ENCODE measurements around the gene CNTNAP5.

Gene CNTNAP5

DNA sequence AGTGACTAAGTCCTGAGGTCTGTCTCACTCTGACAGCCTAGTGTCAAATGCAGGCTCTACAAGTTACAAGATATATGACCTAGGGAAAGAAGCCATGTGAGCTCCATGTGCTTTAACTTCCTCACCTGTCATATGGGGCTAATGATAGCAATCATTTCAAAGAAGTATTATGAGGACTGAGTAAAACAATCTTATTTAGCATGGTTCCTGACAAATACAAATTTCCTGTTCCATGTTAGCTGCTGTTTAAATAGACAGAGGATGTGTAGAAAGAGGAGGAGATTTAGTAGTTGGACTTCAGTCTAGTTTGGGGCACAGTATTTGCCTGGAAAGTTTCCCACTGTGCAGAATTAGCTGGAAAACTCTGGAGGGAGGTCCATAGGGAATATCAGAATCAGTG, 545.8 kb downstream of the CNTNAP5 start:
- no peak for DNase-seq

DNA sequence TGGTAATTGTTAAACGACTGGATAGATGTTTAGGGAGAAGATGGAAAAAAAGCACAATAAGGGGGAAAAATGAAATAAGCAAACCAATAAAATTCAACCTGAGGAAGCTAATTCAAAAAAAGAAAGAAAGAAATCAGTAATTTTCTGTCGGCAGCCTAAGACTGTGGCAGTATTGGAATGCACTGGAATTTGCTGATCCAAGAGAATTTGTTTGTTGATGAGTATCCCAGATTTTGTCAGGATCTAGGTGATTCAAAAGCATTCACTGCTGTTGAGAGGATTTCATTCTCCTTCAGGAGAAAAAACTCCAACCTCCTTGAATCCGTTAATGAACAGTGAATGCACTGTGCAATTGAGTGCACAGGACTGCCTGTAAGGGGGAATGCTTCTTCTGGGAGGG, 546.7 kb downstream of the CNTNAP5 start:
- no peak for DNase-seq

DNA sequence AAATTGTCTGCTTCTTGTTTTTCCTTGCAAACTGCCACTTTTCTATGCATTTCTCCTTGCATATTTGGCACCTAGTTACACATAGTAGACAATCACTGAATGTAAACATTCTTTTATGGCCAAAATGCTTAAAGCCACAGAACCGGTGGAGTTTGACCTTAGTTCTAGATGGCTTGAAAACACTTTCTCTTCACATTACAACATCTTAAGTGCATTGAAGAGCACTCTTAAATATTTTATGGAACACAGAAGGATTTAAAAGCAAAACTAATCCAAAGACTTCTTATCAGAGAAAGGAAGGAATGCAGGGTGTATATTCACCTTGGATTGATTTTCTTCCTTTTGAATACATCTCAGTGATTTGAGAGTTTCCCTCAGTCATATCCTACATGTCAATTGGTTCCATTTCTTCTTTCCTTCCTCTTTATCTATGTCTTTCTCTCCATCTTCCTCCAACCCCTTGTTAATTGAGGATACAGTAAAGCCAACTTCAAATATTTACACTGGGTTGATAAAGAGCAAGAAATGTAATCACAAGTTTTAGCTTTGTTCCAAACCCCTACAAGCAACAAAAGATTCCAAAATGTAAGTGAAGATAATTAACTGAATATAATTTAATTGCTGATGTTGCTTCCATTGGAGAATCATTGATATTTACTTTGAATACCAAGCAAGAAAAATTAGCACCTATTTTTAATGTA, 548.0 kb downstream of the CNTNAP5 start:
- no peak for DNase-seq

DNA sequence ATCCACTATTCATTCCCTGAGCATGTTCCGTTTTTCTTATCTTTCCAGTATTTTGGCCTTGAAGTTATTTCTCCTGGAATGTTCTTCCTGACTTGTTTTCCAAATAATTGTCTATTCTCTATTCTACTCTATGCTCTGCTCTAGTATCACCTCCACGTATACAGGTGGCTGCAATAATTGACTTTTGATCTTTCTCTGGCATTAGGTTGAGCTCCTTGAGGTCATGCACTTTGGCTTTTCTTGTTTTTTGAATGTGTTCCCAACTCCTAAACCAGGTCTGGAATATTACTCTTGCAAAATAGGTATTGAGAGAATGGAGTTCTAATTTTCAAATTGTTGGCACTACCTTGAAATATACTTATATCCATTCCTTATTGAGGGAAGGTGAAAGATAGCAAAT, 550.4 kb downstream of the CNTNAP5 start:
- no peak for DNase-seq

DNA sequence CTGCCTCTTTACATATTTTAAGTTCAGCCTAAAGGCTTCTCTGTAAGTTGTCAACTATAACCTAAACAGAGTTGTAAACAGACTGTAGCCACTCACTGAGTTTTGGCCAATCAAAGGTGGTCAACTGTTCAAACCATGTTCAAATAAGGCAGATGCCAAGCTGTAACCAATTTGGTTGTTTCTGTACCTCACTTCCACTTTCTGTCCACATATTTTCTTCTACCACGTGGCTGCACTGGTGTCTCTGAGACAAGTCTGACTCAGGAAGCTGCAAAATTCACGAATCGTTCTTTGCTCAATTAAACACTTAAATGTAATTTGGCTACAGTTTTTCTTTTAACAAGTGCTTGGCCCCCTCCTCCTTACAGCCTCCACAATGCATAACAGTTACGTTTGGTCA, 555.2 kb downstream of the CNTNAP5 start:
- DNase-seq: no peak

DNA sequence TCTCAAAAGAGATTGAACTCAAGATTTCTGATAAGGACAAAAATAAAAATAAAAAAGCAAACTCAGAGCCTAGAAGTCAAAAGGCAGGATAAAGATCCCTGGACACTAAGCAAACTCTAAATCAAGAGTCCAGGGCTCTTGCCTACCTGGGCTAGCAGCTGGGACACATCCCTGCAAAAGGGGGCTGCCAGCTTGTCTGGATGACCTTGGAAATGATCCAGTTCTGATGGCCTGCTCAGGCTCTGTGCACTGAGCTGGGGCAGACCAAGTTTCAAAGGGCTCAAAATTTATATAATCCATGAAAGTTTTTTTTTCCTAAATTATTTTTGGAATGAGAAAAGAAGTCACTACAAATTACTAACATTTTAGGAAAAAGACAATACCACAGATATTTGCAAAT, 557.3 kb downstream of the CNTNAP5 start:
- DNase-seq: no peak

DNA sequence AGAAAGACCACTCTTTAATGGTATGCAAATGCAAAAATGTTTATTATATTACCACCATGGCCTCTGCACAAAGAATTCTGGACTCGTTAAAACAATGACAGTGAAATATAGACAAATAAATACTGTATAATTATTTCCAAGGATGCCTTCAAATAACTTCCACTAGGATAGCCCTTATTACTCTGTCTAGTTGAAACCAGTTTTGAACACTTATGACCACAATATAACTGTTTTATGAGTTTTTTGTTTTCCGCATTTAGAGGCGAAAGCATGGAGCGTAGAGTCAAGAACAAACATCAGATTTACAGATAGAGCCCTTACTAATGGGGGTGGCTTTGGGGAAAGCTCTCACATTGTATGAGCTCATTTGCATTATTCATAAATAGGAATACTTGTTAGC, 559.5 kb downstream of the CNTNAP5 start:
- DNase-seq: no peak

DNA sequence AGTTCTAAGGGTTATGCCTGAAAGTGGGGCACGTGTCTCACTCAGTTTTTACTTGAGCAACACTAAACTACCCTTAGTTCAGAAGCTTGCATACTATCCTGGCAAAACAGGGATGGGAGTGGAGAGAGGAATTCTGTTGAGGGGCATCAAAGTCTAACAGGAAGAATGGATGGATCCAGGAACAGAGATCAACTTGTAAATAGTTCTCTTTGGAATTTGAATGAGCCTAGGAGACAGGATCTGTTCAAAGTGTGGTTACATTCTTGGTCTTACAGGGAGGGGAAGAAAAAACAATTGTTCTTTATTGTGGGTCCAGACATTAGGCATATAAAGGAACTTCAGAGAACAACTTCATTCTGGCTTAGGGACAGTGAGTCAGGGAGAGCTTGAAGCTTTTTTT, 560.2 kb downstream of the CNTNAP5 start:
- DNase-seq: no peak

DNA sequence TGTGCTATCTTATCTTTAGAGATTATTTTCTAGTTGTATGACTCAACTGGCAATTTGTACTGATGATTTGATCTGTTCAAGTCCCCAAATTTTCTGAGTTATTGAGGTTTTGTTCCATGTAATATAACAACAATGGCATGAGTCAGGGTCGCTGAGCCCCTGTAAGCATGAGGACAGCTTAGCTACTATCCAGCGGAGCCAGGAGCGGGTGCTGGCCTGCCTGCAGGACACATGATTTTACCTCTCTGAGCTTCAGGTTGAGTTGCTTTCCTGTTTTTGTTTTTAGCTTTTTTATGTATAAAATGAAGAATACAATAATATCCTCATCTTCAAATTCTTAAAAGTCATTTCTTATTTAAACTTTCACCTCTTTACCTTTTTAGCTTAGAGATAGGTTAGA, 561.1 kb downstream of the CNTNAP5 start:
- DNase-seq: no peak

DNA sequence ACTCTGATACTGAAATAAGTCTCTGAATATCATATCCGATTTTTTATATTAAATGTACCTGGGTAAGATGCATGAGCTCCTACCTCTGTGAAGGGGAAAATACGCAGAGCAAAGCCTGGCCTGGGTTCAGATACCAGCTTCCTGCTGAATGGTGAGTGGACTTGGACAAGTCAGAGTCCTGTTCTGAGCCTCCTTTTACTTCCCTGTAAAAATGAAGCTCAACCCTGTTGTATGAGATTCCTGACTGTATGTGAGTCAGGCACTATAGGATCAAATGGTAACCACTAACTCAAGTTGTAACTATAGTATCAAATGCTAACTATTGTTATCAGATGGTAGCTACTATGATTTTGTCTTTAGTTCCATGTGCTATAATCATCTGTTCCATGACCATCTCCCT, 561.7 kb downstream of the CNTNAP5 start:
- no peak for DNase-seq

DNA sequence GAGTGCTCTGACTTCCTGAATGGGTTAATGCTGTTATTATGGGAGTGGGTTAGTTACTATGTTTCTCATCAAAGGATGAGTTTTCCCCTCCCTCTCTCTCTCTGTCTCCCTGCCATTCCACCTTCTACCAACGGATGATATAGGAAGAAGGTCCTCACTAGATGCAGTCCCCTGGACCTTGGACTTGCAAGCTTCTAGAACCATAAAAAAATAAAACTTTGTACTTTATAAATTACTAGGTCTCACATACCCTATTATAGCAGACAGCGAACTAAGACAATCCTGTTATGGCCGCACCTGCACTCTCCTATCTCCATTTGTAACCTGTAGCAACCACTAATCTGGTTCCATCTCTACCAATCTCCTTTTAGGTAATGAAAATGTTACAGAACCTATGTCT, 564.9 kb downstream of the CNTNAP5 start:
- no peak for DNase-seq

DNA sequence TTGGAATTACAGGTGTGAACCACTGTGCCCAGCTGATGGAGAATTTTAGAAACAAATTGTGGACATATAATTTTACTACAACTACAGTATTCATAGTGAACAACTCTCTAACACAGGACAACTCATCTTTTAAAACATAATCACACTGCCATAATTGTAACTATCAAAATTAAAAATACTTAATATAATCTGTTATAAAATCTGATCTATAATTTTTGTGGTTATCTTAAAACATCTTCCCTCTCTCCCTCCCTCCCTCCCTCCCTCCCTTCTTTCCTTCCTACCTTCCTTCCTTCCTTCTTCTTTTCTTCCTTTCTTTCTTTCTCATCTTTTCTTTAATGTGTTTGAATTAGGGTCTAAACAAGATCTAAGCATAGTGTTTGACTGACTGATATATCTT, 577.7 kb downstream of the CNTNAP5 start:
- no peak for DNase-seq

DNA sequence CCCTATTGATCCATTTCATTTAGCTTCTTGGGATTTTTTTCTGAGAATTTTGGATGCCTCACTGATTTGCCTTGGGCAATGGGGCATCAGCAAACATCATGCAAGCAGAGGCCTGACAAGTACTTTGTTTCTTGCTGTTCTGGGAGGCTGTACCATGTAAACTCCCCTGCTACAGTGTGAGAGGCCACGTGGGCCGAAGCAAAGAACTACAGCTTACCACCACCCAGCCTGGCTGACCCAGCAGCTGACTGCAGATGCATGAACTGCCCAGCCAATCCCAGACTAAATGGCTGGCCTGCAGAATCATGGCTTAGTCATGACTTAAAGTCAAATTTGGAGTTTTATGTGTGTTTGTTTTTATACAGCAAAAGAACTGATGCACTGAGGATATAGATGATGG, 579.9 kb downstream of the CNTNAP5 start:
- no peak for DNase-seq

DNA sequence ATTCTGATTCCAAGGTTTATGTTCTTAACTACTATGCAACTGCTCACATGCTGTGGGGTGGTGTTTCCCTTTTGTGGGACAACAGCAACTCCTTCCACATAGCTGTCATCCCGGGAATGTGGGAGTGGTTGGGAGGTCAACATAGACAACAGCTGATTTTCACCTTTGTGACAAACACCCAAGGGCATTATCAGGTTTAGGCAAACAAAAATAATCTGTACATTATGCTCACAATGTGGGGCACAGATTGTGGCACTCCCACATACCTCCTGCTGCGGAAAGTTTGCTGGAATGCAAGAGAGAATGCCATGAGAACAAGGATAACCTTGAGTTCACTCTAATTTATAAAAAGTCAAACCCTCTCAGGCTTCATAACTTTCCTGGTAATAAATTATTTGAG, 582.6 kb downstream of the CNTNAP5 start:
- DNase-seq: no peak

DNA sequence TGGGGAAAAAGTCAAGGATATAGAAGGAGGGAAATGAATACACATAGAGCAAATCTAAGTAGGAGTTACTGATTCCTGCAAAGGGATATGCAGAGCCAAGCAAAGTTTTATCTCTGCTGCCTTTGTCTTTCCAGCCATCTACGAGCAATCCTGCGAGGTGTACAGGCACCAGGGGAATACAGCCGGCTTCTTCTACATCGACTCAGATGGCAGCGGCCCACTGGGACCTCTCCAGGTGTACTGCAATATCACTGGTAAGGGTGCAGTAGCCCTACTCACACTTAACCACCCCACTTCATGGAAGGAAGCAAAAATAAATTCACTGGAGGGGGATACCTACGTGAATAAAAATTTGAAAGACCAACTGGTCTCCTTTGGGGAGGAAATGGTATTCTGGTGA, 584.6 kb downstream of the CNTNAP5 start:
- DNase-seq: no peak

DNA sequence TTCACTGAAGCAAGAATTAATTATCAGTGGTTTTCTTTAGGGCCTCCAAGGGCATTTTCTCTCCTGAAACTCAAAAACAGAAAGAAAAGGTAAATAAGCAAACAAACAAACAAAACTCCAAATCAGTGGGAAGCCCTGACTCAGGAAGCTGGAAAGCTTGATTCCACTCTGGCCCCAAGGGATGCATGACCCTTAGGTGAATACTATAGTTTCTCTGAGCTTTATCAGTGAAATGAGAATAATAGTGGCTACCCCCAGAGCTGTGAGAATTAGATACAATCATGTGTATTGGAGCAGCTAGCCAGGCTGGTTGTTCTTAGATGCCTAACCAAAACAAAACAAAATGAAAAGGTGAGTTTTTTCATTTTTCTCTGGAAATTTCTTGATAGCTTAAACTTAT, 585.1 kb downstream of the CNTNAP5 start:
- no peak for DNase-seq

DNA sequence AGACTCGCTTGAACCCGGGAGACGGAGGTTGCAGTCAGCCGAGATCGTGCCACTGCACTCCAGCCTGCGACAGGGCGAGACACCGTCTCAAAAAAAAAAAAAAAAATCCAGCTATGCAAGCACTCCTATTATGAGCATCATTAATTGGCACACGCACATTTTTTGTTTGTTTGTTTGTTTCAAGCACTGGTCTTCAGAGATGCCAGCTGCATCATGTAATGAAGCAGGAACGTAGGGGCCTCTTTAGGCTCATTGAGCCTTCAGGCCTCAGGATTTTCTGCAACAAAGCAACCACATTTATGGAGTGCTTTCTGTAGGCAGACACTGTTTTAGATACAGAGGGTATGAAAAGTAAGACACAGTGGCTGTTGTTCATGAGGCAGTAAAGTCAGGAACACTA, 585.8 kb downstream of the CNTNAP5 start:
- no peak for DNase-seq

DNA sequence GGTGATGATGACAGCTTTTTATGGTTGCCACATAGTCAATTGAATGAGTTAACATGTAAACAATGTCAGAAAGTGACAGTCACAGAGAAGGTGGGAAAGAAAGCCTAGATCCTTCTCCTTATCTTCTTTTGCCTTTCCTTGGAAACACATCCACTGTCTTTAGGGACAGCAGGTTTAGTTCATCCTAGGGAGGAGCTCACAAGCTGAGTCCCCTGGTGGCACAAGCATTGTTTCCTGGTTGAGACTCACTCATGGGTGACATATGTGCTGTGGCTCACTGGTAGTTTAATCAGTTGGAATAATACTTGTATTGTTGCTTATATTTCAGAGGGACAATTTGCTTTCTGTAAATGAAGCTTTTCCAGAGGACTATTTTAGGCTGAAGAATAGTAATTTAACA, 598.5 kb downstream of the CNTNAP5 start:
- no peak for DNase-seq

DNA sequence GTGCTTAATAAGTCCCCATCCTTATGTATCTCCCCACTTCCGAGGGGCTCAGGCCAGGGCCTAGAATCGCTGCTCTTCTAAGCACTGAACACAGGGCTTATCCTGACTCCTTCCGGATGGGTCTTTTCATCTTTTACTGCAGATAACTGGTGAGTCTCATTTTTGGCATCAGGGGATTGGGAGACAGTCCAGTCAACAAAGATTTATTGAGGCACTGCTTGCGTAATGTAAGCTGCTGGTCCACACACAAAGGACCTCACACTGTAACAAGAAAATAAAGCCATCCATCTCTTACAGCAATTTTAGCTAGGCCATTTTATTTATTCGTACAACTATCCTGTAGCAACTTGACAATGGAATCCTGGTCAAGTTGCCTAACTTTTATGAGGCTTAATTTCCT, 600.5 kb downstream of the CNTNAP5 start:
- no peak for DNase-seq

DNA sequence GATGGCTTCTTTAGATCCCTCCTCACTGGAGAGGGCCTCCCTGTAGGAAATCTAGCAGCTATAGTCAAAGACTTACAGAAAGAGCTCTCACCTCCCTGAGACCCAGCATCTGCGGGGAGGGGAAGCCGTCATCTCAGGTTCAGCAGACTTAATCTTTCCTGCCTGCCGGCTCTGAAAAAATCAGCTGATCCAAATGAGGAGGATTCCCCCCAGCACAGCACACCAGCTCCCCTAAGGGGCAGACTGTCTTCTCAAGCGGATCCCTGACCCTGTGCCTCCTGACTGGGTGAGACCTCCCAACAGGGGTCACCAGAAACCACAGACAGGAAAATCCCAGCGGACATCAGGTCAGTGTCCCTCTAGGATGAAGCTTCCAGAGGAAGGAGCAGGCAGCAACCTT, 601.9 kb downstream of the CNTNAP5 start:
- no peak for DNase-seq

DNA sequence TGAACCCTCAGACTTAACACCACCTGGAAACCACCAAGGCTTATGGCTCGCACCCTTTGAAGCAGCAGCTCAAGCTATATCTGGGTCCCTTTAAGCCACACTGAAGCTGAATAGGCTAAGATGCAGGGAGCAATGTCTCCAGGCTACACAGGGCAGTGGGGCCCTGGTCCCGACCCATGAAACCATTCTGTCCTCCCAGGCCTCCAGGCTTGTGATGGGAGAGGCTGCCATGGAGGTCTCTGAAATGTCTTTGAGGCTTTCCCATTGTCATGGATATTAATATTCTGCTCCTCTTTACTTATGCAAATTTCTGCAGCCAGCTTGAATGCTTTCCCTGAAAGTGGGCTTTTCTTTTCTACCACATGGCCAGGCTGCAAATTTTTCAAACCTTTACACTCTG, 608.7 kb downstream of the CNTNAP5 start:
- DNase-seq: no peak

DNA sequence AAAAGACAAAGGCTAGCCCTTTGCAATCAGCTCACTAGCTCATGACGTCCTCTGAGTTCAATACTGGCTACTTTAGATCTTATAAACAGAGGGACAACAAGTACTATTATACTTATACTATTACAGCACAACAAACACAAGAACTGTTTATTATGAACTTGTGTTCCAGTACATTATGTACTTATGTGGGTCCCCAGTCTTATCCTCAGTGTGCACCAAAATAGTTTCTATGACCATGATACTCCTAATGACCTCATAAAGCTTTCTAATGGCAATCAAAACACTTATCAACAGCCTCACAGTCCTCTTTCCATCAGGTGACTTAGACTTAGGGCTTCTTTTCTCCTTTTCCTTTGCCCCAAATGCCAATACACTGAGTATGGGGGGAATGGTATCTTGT, 614.4 kb downstream of the CNTNAP5 start:
- DNase-seq: no peak

DNA sequence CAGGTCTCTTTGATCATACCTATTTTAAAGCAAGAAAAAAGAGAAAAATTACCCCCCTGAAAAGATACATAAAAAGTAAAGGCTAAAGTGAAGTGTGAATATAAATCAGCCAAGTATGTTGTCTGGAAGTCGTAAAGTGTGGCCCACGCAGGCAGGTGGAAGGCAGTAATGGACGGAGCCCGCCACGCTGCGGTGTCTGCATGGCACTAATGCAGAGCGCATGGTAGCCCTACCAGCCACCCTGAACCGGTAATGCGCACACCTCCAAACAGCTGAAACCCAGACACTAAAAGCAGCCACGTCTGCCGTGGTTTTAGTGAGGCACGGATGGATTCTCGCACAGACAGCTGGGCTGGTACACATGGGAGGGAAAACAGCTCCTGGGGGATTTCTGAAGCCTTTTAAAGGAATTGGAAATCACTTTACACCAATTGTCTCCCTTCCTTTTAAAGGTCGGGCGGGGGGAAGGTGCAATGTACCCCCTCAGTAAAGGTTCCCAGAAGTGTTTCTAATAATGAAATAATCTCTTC, 615.2 kb downstream of the CNTNAP5 start:
- no peak for DNase-seq

DNA sequence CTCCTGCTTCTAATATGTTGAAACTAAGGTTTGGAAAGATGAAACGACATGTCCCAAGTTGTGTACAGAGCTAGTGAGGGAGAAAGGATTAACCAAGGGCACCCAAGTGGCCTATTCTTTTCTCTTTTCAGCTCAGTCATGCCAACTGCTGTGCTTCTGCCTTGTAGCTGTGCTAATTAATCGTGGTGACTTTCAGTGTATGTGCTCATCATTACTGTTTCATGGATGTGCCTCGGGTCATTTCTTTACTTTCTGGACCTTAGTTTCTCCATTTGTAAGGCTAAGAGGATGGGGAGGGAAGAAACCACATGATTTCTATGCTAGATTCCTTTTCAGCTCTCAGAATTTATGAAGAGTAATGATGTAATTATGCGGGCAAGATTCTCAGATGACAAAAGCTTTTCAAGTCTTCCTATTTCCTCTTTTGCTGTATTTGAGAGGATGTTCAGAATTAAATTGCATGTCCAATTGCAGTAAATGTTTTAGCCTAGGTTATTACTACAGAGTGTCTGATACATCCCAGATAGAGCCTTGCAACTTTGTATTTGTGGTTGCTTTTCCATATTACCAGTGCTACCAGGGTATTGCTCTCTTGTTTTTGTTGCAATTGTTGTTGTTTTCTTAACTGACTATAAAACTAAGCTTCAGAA, 621.2 kb downstream of the CNTNAP5 start:
- DNase-seq: no peak

DNA sequence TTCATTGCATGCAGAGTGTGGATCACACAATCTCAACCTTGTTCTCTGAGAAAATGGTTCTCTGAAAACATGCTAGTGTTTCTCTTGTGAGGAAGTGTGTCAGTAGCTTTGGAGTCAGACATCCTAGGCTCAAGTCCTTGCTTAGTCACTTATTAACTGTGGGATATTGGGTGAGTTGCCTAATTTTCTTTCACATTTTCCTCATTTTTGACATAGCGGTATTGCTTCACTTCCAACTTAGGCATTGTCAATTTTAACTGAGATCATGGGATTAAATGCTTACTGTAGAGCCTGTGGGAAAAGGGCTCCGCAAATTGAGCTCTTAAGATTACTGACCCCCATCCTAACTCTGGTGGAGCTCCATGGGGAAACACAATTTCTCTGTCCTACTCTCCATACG, 622.2 kb downstream of the CNTNAP5 start:
- no peak for DNase-seq

Data from cerebellar nuclear complex (tissue), 1 donor.